GM12801 (cell line): ENCODE measurements around the gene OSM.

Experiments
- CTCF ChIP-seq: IDR thresholded peaks from one replicate; pipeline ENCODE4 v1.5.1; 2011; ENCODE audit warnings: control low read depth; ENCODE audit not compliant: insufficient read length; ENCODE audit errors: extremely low read depth

The OSM gene

GRCh38 chr22:30249049-30250038 is 17.3 kb downstream of the OSM start:
- TF ChIP-seq CTCF, result no peak

- no peak for TF ChIP-seq CTCF
Measured at GRCh38 chr22:30248484-30248883, 18.2 kb downstream of the OSM start.

GRCh38 chr22:30247974-30248373 is 18.7 kb downstream of the OSM start:
- TF ChIP-seq CTCF, result no peak

- no peak for TF ChIP-seq CTCF
Measured at GRCh38 chr22:30247561-30247960, 19.1 kb downstream of the OSM start.

- no peak for TF ChIP-seq CTCF
Measured at GRCh38 chr22:30246814-30247376, 19.8 kb downstream of the OSM start.

GRCh38 chr22:30245985-30246813 is 20.5 kb downstream of the OSM start, which contains the start of gene LIF:
LIF (minus strand) TSS chr22:30246759; CDS start chr22:30246695, 64 bp downstream.
- no peak for TF ChIP-seq CTCF
